Measurements from ENCODE around the gene CDKN1C.

CDKN1C gene

DNA sequence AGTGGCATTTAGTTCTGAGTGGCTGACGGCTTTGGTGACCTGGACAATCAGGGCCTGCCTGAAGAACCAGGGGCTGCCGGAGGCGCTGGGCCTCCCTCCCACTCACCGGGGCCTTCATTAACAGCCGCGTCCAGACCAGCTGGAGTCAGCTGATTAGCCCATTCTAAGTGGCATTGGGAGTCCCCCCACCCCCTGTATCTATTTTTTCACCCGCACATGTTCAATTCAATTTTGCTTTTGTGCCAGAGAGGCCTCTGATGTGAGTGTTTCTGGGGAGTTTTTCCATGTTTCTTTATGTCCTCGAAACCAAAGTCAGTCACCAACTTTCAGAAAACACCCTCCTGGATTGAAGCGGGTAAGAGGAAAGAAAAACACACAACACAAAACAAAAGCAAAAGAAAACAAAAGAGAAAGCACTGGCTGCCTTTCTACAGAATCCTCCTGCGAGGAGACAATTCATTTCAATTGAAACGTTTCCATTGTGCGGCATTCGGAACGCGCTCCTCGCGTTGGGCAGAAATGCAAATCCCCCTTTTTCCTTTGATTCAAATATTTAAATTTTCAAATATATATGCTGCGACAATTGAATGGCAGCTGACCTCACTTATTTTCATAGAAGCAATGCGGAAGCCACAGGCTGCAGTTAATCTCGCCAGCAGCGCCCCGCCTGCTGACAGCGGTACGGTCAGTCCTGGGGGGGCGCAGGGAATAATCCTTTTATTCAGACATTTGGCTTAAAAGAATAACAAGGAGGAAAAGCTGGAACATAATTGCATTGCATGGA is 17.7 kb downstream of the CDKN1C start:
- TF ChIP-seq, protein P1, sequence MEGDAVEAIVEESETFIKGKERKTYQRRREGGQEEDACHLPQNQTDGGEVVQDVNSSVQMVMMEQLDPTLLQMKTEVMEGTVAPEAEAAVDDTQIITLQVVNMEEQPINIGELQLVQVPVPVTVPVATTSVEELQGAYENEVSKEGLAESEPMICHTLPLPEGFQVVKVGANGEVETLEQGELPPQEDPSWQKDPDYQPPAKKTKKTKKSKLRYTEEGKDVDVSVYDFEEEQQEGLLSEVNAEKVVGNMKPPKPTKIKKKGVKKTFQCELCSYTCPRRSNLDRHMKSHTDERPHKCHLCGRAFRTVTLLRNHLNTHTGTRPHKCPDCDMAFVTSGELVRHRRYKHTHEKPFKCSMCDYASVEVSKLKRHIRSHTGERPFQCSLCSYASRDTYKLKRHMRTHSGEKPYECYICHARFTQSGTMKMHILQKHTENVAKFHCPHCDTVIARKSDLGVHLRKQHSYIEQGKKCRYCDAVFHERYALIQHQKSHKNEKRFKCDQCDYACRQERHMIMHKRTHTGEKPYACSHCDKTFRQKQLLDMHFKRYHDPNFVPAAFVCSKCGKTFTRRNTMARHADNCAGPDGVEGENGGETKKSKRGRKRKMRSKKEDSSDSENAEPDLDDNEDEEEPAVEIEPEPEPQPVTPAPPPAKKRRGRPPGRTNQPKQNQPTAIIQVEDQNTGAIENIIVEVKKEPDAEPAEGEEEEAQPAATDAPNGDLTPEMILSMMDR (IDR thresholded peaks at IDR 0.05; ENCODE audit: low read depth, low read length, missing control alignments): no peak
- H3K4me3 ChIP-seq (replicated peaks; ENCODE audit: low read depth, low read length): no peak overlapping the region
- DNase-seq (ENCODE audit: extremely low read depth, low read depth): no peak

DNA sequence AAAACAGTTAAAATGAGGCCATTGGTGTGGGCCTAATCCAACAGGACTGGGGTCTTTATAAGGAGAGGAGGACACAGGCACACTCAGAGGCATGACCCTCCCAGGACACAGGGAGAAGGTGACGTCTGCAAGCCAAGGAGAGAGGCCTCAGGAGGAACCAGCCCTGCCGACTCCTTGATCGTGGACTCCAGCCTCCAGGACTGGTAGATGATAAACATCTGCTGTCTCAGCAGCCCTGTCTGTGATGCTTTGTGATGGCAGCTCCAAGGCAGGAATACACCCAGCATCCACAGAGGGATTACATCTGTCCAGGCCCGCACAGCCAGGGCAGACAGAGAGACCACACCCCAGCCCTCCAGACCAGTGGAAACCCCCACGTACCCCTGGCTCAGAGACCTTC is 18.4 kb downstream of the CDKN1C start:
- TF ChIP-seq, protein P1 (IDR thresholded peaks at IDR 0.05; ENCODE audit: low read depth, low read length, missing control alignments): no peak

DNA sequence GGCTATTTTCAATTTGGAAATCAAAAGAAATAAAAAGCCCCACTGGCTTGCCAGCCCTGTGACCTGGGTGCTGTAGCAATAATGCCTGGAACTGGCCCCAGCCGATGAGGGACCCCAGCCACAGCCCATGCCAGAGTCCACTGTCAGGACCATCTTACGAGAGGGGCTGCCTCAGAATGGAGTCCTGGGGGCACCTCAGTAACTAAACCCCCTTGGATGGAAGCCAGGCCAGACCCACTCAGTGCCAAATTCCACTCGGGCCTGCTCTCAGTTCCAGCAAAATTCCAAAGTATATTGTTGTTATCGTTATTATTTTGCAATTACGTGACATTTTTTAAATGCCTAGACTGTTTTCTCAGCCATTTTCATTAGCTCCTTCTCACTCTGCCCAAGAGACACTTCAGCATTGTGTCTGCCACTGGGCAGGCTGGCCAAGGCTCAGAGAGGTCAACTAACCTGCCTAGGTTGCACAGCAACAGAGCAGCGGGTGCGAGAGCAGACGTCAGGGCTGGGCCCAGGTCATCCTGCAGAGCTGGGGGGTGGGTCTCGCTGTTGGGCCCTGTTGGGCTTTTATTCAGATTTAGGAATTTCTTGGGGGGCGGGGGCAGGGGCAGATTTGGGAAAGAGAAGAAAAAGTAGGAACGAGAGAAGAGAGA is 19.5 kb downstream of the CDKN1C start:
- TF ChIP-seq, protein P1 (IDR thresholded peaks at IDR 0.05; ENCODE audit: low read depth, low read length, missing control alignments): no peak
- no peak for DNase-seq (ENCODE audit: extremely low read depth, low read depth)

More for the DNA sequence above, 18.4 kb downstream of the CDKN1C start:
- H3K4me3 ChIP-seq (replicated peaks; ENCODE audit: low read depth, low read length): no peak overlapping the region
- no peak for DNase-seq (ENCODE audit: extremely low read depth, low read depth)

DNA sequence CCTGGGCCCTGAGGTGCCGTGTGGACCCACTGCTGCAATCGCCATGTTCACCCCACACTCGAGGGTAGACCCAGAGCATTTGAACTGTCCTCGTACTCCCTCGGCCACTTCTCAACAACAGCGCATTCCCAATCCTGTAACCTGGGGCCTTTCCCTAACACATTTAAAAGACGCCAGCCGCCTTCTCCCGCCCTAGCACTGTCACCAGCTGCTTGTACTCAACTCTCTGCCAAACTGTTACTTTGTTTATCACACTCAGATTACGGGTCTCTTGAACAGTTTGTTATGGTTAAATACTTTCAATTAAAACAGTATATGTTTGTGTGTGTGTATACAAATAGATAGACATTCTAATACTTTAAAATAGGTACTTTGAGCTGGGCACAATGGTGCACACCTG is 20.7 kb downstream of the CDKN1C start:
- no peak for DNase-seq (ENCODE audit: extremely low read depth, low read depth)
- TF ChIP-seq, protein P1 (IDR thresholded peaks at IDR 0.05; ENCODE audit: low read depth, low read length, missing control alignments): no peak
- no peak overlapping the region for H3K4me3 ChIP-seq (replicated peaks; ENCODE audit: low read depth, low read length)

More for the DNA sequence above, 19.5 kb downstream of the CDKN1C start:
- no peak overlapping the region for H3K4me3 ChIP-seq (replicated peaks; ENCODE audit: low read depth, low read length)

DNA sequence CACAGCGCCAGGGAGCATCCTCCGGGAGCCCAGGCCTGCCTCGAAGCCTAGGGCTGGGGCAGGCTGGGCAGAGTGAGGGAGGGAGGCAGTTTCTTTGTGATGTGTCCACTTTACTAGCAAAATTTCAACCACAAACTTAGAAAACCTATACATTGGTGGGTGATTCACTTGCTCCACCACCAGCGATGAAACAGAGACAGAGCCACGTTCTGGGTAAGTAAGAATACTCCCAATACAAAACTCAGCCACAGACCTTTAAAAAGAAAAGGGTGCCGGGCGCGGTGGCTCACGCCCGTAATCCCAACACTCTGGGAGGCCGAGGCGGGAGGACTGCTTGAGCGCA is 22.3 kb downstream of the CDKN1C start:
- TF ChIP-seq, protein P1 (IDR thresholded peaks at IDR 0.05; ENCODE audit: low read depth, low read length, missing control alignments): no peak

DNA sequence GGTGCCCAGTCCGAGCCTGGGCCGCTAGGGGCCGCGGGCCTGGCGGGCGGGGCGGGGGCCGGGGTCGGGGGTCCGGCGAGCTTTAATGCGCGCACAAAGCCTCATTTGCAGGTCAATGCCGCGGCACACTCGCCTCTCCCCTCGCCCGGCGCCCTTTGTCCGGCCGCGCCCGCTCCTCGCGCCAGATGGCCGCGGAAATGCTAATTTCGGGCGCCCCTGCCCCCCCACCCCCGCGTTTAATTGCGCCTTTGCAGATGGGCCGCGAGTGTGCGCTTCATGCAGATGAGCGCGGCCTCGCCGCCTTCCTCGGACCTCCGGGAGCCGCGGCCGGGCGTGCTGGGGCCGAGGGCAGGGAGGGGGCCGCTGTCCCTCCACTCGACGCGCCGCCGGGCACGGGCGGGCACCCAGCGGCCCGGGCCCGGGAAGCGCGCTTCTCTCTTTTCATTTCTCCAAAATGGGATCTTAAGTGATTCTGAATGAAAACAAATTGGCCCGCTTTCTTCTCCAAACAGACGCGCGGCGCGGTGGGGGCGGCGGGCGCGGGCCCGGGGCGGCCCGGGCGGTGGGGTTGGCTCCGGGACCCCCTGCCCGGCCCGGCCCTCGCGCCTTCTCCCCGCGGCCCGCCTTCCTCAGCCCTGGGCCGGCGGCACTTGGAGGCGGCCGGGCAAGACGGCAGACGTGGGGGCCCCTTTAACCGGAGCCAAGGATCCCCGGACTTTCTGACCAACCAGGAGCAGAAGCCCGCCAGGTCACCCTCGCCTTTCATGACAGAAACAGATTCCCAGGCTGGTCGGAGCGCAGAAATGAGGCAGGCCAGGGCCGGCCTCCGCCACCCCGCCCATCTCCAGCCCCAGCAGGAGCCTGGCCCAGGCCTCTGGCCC is 22.9 kb downstream of the CDKN1C start:
- TF ChIP-seq, protein P1 (IDR thresholded peaks at IDR 0.05; ENCODE audit: low read depth, low read length, missing control alignments): no peak
- H3K4me3 ChIP-seq (replicated peaks; ENCODE audit: low read depth, low read length): no peak overlapping the region
- DNase-seq (ENCODE audit: extremely low read depth, low read depth): no peak

More for the DNA sequence above, 22.3 kb downstream of the CDKN1C start:
- H3K4me3 ChIP-seq (replicated peaks; ENCODE audit: low read depth, low read length): no peak overlapping the region
- DNase-seq (ENCODE audit: extremely low read depth, low read depth): no peak
